Heart right ventricle (tissue), 16 donors: ENCODE data around the gene ZDHHC22. TPM values are rescaled to one million over a fixed set of nuclear protein-coding genes. Genes with fewer than 3 reads are reported as not detected.

Experiments
- ATAC-seq, 8 donors: fragments of 200-7000 bp; cut with Tn5 transposase; one replicate each; pipeline ENCODE4 v1.9.1; 2020; ENCODE audit warnings: mild to moderate bottlenecking in 8 of 8, moderate library complexity in 8 of 8, moderate number of reproducible peaks in 1 of 8
- DNase-seq, 2 donors: peaks; one replicate each; pipeline ENCODE4 v3.0.0-alpha.2; 2020
- H3K27ac ChIP-seq, 10 donors: fragments of 200-600 bp; sonication (generic) in 2 of 10; one replicate each; pipeline versions ENCODE4 v1.5.0 to v1.8.0; 2020 to 2022; ENCODE audit warnings: mild to moderate bottlenecking in 3 of 10
- H3K27me3 ChIP-seq, 7 donors: fragments of 200-600 bp; one replicate each; pipeline ENCODE4 v1.8.0; 2021 to 2022; ENCODE audit warnings: mild to moderate bottlenecking in 2 of 7
- H3K36me3 ChIP-seq, 9 donors: fragments of 200-600 bp; sonication (generic) in 1 of 9; one replicate each; pipeline versions ENCODE4 v1.5.0 to v1.8.0; 2020 to 2022; ENCODE audit warnings: mild to moderate bottlenecking in 2 of 9
- H3K4me1 ChIP-seq, 9 donors: fragments of 200-600 bp; sonication (generic) in 1 of 9; one replicate each; pipeline versions ENCODE4 v1.5.0 to v1.8.0; 2020 to 2022; ENCODE audit warnings: mild to moderate bottlenecking in 4 of 9
- H3K4me3 ChIP-seq, 10 donors: fragments of 200-600 bp; sonication (generic) in 2 of 10; one replicate each; pipeline versions ENCODE4 v1.5.0 to v1.8.0; 2020 to 2022; ENCODE audit warnings: mild to moderate bottlenecking in 7 of 10, moderate library complexity in 2 of 10
- H3K9me3 ChIP-seq, 11 donors: fragments of 200-600 bp in 10 of 11; sonication (generic) in 2 of 11; one replicate each; pipeline versions ENCODE4 v1.5.0 to v1.8.0; 2013 to 2022; ENCODE audit warnings: mild to moderate bottlenecking in 2 of 11, control low read depth in 1 of 11, moderate library complexity in 1 of 11
- WGBS, 2 donors: extraction: QIAGEN DNeasy Blood & Tissue Kit; methylation state at CpG; one replicate each; pipeline ENCODE4 v1.1.7; 2013; ENCODE audit warnings: inconsistent platforms in 1 of 2; 5-methylcytosine and 5-hydroxymethylcytosine counted together
- intact Hi-C, 10 donors: fragments of 100-400 bp; cut with DNase I; formaldehyde crosslinking; loops; one replicate each; pipeline versions ENCODE4 v1.11.1 to v1.14.2; 2022
- polyA plus RNA-seq, 2 donors: library from polyadenylated mRNA; stranded (reverse); fragments of 200-250 nt; gene quantifications; one replicate each; pipeline ENCODE4 v1.2.3, GENCODE V29; 2013
- total RNA-seq, 10 donors: library from RNA; stranded (reverse); fragmentation: NEBNext Ultra II Directional in 3 of 10; extraction: Animal tissue kit (Norgen Biotek cat#: 25700) in 3 of 10; gene quantifications; one replicate each; pipeline versions ENCODE4 v1.2.1 to v1.2.4, GENCODE V29; 2021 to 2023
- TF ChIP-seq, protein P1 (sequence below), 9 donors: fragments of 200-600 bp; sonication (generic) in 2 of 9; IDR thresholded peaks; one replicate each; pipeline versions ENCODE4 v1.5.0 to v1.8.0; 2021 to 2022; ENCODE audit warnings: antibody characterized with exemption in 9 of 9, mild to moderate bottlenecking in 5 of 9, moderate library complexity in 1 of 9
- donor health status: Arrhythmogenic right ventricular cardiomyopathy.
- donor health status: ischemic (EF 13 %, LVEDD 7.1; RV severe dilation, severe dysfunction).
- donor health status: healthy with polysubstance abuse.
- donor health status: DM: no; HTN: yes; CAD: no.
- donor health status: DM: no; HTN: no; CAD: no.
- donor health status: ischemic (EF 25% LVEDD 6.9; RV normal size, moderate dysfunction).
- donor health status: ischemic (EF 25% LVEDD 5.7; RV mildly dilated, moderate dysfunction).
- donor health status: healthy.
- donor health status: DM: yes; HTN: yes; CAD: no.
- donor health status: Ischemic cardiomyopathy.
- donor health status: ischemic (EF 35%, LVEDD 5.7; RV mildly dilated, moderate dysfunction).
- donor health status: nonischemic (EF 11% LVEDD 7.7; RV severe dilation, severe dysfunction).
- donor health status: DM: yes; HTN: yes; CAD: no.
- donor health status: PGD.
- donor health status: ischemic (EF 29% LVEDD 5.4; RV normal size, mild dysfunction).
- donor health status: nonischemic (EF 23%, LVEDD 6.1; RV moderate dilation, normal function).

The ZDHHC22 gene
- total and polyA plus RNA-seq, 12 donors, result 0.09 TPM; not detected in 11

DNA sequence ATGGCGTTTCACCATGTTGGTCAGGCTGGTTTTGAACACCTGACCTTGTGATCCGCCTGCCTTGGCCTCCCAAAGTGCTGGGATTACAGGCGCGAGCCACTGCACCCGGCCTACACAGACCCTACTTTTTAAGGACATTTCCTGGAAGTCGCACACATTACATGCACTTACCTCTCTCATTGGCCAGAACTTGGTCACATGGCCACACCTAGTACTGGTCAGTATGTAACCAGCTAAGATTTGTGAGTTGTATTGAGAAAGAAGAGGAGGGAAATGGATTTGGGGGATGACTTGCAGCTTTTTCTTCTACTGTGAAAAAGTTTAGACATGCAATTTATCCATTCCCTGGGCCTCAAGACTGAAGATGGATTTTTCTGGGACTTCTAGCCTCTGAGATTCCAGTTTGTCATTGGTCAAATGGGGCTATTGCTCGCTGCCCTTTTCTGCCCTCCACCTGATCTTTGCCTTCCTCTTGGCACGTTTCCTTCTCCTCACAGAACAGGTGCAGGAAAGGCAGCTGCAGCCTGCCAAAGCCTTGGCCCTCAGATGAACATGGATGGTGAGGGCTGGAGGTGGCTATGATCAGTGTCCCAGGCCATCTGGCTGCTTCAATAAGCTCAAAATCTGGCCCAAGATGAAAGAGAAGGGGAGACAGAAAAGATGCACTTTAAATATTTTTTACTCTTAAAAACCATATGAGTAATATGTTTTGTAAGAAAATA is 7.1 kb upstream of the ZDHHC22 start:
- Histone ChIP-seq H3K4me3 (no peak overlapping the region), H3K4me1 (peaks cover 0 to 5% (median 0%) of the 10 kb centered on the region in 9 donors), H3K36me3 (no peaks in the 10 kb centered on the region), H3K27ac (no peak overlapping the region), H3K9me3 (no peaks in the 10 kb centered on the region), H3K27me3 (peaks cover 0 to 62% (median 53%) of the 10 kb centered on the region in 7 donors)
- 66 to 75% methylated on average over 8 of the region's 8 CpGs for WGBS, 2 donors
- DNase-seq (no peak), ATAC-seq (no peak)
- TF ChIP-seq, protein P1, sequence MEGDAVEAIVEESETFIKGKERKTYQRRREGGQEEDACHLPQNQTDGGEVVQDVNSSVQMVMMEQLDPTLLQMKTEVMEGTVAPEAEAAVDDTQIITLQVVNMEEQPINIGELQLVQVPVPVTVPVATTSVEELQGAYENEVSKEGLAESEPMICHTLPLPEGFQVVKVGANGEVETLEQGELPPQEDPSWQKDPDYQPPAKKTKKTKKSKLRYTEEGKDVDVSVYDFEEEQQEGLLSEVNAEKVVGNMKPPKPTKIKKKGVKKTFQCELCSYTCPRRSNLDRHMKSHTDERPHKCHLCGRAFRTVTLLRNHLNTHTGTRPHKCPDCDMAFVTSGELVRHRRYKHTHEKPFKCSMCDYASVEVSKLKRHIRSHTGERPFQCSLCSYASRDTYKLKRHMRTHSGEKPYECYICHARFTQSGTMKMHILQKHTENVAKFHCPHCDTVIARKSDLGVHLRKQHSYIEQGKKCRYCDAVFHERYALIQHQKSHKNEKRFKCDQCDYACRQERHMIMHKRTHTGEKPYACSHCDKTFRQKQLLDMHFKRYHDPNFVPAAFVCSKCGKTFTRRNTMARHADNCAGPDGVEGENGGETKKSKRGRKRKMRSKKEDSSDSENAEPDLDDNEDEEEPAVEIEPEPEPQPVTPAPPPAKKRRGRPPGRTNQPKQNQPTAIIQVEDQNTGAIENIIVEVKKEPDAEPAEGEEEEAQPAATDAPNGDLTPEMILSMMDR (IDR thresholded peaks at IDR 0.05), result no peak
- intact Hi-C loops, result no loop called here

DNA sequence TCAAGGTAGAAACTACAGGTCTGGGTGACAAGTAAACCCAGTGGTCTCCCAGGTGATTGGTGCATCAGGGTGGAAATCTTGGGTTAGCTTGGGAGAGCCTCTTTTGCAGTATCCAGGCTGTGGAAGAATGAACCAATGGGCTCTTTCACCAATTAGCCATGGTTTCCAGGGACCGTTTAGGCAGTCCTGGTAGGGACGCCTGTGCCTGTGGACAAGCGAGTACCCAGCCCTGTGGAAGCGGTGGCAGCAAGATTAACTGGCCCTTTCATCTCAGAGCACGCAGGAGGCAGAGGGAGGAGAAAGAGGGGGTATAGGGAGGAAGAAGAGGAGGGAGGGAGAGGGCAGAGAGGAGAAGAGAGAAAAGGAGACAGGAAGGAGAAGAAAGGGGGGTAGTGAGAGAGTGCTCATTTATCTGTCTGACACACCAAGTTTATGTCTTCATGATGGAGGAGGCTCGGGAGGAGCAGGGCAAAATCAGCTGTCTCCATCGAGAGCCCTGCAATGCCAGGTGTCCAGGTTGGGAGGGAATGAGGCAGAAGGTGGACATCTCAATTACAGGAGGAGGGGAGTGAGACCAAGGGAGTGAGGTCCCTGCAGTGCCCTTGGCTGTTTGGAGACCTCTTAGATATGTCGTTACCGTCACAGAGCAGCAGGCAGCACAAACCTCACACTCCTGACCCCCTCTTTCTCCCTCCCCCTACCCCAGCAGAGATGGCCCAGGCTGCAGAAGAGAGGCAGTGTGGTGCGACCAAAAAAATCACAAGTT is 4.6 kb upstream of the ZDHHC22 start:
- 8 to 13% methylated on average over 10 of the region's 10 CpGs for WGBS, 2 donors
- no peaks in the 10 kb centered on the region for H3K9me3 ChIP-seq
- TF ChIP-seq, protein P1 (IDR thresholded peaks at IDR 0.05), result no peak
- no peak overlapping the region for H3K27ac ChIP-seq
- H3K4me1 ChIP-seq, result peaks cover 1 to 9% (median 8%) of the 10 kb centered on the region in 9 donors
- DNase-seq (no peak), ATAC-seq (no peak)
- H3K27me3 ChIP-seq, result peaks cover 9 to 76% (median 65%) of the 10 kb centered on the region in 7 donors
- H3K36me3 ChIP-seq, result no peaks in the 10 kb centered on the region
- H3K4me3 ChIP-seq, result no peak overlapping the region
- intact Hi-C loops, result no loop called here

DNA sequence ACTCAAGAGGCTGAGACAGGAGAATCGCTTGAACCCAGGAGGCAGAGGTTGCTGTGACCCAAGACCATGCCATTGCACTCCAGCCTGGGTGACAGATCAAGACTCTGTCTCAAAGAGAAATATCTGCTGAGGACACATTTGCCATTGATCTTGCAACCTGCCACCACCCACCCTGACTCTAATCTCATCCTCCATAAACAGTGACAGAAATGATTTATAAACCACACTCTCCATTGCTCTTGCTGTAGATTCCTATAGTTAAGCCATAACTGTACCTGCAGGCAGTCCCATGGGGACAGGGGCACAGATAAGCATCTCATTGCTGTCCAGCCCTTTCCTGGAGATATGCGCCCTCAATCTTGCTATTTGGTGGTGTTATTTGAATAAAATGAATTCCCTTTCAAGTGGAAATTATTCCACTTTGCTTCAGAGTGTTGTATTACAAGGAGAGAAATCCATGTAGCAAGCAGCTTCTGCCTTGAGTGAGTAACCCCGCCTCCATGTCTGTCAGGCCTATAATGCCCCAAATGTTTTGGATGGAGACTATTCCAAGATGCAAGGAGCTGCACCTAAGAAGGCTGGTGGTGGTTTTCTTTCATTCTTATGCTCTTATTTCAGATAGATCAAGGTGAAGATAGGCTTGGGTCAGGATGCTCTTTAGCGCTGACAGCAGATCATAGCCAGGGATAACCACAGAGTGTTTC is 3.0 kb upstream of the ZDHHC22 start:
- no peak for DNase-seq
- TF ChIP-seq, protein P1 (IDR thresholded peaks at IDR 0.05), result no peak
- H3K27ac ChIP-seq, result no peak overlapping the region
- no peaks in the 10 kb centered on the region for H3K9me3 ChIP-seq
- 64 to 67% methylated on average over 4 of the region's 4 CpGs for WGBS, 2 donors
- peaks cover 7 to 25% (median 22%) of the 10 kb centered on the region in 9 donors for H3K4me1 ChIP-seq
- no peaks in the 10 kb centered on the region for H3K36me3 ChIP-seq
- ATAC-seq, result no peak
- no peak overlapping the region for H3K4me3 ChIP-seq
- H3K27me3 ChIP-seq, result peaks cover 13 to 88% (median 80%) of the 10 kb centered on the region in 7 donors
- intact Hi-C loops, result loop anchor here in 1 of 10 donors (5.0 kb wide), 1 partner anchor 168 kb away; no protein-coding TSS in a partner anchor

DNA sequence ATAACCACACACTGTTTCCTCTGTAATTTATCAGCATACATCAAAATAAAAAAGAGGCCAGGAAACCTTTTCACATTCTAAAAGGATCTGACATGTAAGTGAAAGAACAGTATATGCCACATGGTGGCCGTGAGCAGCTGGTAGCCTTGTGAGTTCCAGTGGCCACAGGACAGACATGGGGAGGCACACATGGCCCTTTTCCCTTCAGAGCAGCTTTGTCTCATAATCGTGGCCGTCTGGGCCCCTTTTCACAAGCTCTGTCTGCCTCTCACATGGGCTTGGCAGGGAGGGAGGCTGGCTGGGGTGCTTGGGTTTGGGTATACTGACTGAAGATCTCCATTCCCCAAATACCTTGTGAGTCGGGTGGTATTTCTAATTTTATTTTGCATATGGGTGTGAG is 1.5 kb upstream of the ZDHHC22 start:
- ATAC-seq, result no peak
- TF ChIP-seq, protein P1 (IDR thresholded peaks at IDR 0.05), result no peak

More for the DNA sequence above, 1.5 kb upstream of the ZDHHC22 start:
- DNase-seq, result no peak
- H3K4me1 ChIP-seq, result peaks cover 7 to 29% (median 26%) of the 10 kb centered on the region in 9 donors
- peaks cover 21 to 100% (median 95%) of the 10 kb centered on the region in 7 donors for H3K27me3 ChIP-seq
- no peak overlapping the region for H3K27ac ChIP-seq
- 4 to 6% methylated on average over 4 of the region's 4 CpGs for WGBS, 2 donors
- H3K36me3 ChIP-seq, result no peaks in the 10 kb centered on the region
- H3K9me3 ChIP-seq, result no peaks in the 10 kb centered on the region
- H3K4me3 ChIP-seq, result no peak overlapping the region
- intact Hi-C loops, result loop anchor here in 1 of 10 donors (5.0 kb wide), 1 partner anchor 169 kb away; no protein-coding TSS in a partner anchor
